Activated CD8-positive, alpha-beta memory T cell treated with anti-CD3 and anti-CD28 coated beads, Interleukin-2, amount 50 U/mL, for 1 hour (primary cell): Measurements from ENCODE around the gene IQCM.

ENCODE experiments used
- DNase-seq: peaks from one replicate; pipeline ENCODE4 v3.0.0-alpha.2; 2020; ENCODE audit errors: extremely low read depth

The IQCM gene

DNA sequence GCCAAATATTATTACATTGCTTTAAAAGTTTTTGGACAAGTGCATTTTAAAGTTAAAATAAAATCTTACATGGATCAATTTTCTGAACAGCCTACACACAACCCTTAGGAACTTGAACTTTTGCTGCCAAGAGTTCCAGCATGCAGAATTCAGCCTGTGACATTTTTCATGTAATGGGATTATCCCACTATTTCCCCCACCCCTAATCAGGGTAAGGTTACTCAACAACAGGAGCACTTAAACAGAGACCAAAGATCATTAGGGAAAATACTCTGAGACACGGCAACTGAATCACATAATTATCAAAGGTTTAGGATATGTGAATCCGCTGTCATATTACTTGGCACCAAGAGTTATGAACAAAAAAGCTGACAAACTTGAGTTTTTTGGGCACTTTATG, 47.2 kb downstream of the IQCM start:
- DNase-seq: no peak

GRCh38 chr4:149766135-149766534, 49.5 kb downstream of the IQCM start:
- no peak for DNase-seq

GRCh38 chr4:149765630-149766029, 50.0 kb downstream of the IQCM start:
- no peak for DNase-seq

- DNase-seq: no peak
Measured at GRCh38 chr4:149755969-149756368, 59.7 kb downstream of the IQCM start.

GRCh38 chr4:149754526-149754925, 61.1 kb downstream of the IQCM start:
- DNase-seq: no peak

DNA sequence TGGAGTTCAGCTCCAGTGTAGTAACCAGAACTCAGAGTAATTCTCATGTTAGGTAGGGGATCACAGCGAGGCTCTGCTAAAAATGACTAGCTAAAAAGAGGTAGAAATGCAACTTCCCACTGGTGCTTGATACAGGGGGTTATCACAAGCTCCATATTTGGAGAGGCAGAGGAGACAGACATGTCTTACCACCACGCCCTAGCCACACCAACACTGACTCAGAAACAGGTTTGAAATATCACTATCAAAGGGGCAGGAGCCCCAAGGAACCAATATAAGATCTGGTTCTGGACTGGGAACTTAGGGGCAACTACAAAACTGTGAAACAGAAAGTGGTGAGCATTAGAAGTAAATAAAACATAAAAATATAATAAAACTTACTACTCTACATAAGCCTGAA, 62.9 kb downstream of the IQCM start:
- DNase-seq: no peak

DNA sequence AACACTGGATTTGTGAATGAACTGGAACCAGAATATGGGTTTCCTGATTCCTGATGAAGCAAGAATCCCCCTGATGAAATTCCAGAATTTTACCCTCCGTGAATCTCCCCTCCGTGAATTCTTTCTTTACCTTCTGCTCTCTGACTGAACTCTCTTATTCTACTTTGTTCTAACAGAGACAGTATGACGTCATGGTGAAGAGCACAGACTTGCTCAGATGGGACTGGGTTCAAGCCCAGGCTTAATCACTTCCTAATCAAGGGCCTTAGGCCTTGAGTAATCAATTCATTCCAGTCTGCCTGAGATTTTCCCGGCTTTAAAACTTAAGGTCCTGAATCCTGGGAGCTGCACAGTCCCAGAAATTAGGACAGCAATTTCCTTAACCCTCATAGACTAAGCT, 64.5 kb downstream of the IQCM start:
- DNase-seq: no peak

DNA sequence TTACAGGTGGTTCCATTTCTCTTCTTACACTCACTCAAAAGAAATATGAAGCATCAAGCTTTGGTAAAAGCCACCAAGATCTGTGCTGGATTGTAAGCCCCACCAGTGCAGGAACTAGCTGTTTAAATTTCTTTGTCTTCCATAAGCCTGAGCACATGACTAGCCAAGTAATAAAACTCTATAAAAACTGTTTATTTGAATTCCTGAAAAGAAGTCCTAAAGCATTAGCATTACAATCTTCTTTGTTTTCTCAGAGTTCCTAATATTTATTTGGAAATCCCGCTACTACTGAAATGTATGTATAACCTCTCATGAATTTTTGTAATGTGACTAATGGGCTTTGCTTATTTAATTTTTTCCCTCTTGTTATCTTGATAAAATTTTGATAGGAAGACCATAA, 65.9 kb downstream of the IQCM start:
- no peak for DNase-seq

DNA sequence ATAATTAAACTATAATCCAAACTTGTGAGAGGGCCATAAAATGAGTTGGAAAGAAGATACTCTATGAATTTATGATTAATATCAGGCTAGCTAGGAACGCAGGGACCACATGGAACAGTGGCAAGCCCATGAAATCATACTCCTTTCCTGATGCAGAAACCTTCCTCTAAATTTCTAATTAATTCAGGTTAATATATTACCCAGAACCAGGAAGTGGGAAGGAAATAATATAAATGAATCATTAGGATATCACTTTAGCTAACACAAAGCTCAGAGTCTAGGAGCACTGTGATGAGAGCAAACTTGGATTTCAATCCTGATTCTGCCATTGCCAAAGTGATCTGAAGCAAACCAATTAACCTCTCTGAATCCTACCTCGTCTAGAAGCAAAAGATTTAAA, 68.0 kb downstream of the IQCM start:
- no peak for DNase-seq

GRCh38 chr4:149746276-149746675, 69.4 kb downstream of the IQCM start:
- DNase-seq: no peak

GRCh38 chr4:149741186-149741831, 74.3 kb downstream of the IQCM start:
- no peak for DNase-seq

DNA sequence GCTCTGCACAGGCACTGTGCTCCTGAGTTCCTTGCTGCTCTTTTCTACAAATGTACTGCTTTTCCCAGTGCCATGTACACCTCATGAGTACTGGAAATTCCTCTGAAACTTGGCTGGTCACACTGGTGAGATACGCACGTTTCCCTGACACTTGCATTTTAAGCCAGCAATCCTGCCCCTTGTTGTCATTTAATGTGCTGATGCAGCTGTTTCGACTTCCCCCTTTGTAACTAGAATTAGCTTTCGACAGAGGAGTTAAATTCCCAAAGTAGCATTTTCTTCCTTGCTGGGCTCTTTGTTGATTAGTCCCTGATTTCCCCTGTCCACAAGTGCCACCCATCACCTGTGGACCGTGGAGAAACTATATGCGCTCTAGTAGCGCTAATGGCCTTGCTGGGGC, 77.5 kb downstream of the IQCM start:
- DNase-seq: no peak

- DNase-seq: no peak
Measured at GRCh38 chr4:149735796-149736195, 79.8 kb downstream of the IQCM start.

DNA sequence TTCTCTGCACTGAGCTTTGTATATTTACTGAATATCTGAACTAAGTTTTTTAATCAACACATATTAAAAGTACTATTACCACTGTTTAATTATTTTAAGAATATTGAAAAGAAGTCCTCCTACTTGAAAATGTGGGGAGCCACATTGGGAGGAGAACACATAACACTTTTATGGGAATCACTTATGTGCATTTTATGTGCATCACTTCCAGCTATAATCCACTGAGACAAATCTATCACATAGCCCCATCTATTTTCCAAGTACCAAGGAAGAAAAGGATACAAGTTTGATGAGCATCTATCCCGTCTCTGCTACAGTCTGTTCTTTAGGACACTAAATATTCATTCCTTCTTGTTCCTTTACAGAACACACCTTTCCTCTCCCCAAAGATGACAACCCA, 87.2 kb downstream of the IQCM start:
- no peak for DNase-seq

DNA sequence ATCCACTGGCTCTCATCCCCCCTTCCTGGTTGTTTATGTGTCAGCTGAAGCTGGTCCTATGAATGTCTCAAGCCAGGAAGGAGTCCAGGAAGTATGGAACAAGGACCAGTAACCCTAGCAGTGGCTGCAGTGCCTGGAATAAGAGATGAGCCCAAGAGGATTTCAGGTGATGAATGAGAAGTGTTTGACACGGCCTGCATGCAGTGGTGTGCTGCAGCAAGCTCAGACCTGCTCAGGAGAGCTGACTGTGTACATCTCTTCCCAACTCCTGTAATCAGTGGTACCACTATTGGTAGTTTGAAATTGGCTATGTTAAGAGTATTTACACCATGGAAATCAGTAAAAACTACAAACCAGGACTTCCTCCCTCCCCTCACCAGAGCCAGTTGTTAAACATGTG, 88.0 kb downstream of the IQCM start:
- DNase-seq: no peak

DNA sequence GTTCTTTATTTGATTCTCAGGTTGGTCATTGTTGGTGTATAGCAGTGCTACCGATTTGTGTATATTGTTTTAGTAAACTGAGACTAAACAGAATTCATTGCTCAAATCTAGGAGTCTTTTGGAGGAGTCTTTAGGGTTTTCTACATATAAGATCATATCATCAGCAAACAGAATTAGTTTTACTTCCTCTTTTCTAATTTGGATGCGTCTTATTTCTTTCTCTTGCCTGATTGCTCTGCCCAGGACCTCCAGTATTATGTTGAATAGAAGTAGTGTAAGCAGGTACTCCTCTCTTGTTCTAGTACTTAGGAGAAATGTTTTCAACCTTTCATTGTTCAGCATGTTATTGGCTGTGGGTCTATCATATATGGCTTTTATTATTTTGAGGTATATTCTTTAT, 92.6 kb downstream of the IQCM start:
- no peak for DNase-seq

GRCh38 chr4:149719806-149720205, 95.8 kb downstream of the IQCM start:
- DNase-seq: no peak

DNA sequence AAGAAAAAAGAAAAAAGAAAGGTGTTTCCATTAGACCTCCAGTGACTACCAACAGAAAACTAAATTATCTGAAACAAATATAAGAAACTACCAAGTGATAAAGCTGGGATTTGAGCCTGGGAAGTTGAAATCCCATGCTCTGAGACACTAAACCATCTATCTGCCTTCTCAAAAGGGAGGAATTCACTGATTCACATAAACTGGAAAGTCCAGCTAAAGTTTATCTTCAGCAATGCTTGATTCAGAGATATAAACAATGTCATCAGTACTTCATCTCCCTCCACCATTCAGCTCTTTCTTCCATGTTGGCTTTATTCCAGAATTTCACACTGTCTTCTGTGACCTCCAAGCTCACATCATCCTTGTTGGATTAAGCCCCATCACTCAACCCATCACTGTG, 96.3 kb downstream of the IQCM start:
- DNase-seq: no peak

DNA sequence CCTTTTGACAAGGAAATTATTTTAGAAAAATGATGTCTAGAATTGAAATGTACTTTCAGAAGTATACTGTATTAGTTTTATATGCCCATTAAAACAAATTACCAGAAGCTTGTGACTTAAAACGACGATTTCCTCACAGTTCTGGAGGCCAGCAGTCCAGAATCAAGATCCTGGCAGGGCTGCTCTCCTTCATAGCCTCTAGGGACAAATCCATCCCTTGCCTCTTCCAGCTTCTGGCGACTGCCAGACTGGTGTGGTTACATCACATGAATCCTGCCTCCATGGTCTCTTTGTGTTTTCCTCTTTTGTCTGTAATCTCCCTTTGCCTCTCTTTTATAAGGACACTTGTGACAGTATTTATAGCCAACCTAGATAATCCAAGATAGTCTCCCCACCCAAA, 97.1 kb downstream of the IQCM start:
- no peak for DNase-seq

- no peak for DNase-seq
Measured at GRCh38 chr4:149716728-149717127, 98.9 kb downstream of the IQCM start.

DNA sequence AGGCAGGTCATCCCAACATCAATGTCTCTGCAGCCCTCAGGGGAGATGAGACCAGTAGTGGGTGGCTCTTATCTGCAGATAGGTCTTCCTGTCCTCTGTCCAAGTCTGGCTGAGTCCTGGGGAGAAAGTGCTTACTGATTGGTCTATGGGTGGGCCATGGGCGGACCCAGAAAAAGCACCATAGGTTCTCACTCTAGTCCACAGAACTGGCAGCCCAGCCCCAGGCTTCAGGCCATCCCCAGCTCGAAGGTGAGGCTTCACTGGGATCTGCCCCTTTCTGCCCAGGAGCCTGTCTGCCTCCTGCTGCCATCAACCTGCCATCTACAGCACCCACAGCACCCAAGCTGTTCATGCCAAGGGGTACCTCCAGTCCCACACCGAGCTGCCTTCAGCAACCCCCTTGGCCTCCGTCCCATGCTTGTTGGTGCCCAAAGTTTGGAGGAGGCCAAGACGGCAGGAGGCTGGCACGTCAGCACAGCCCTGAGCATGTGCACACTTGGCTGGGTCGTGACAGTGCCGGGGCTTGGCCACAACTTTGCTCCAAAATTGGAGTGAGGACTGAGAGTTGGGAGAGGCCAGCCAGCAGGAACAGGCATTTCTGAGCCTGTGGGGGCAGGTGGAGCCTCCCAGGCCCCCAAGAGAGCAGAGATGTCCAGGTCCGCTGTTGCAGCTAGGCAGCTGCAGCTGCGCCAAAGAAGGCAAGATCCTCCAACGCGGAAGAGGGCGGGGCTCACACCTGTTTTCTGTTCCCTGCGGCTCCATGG, 99.6 kb downstream of the IQCM start:
- no peak for DNase-seq

DNA sequence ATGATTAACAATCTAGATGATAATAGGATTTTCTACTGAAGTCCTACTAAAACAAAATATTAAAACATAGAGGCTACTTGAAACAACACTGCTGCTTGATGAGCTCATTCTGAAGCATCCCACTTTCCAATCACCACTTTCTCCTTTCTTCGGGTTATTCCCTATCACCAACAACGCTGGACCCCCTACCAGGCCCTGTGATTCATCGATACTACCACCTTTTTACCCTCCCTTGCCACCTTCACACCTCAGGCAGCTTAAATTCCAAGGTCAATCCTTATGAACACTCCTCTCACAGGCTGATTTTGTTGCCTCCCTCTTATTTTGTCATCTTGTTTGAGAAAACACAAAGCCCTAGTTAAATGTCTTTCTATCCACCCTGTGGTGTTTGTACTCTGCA, 102.6 kb downstream of the IQCM start:
- no peak for DNase-seq

- DNase-seq: no peak
Measured at GRCh38 chr4:149711593-149712365, 103.9 kb downstream of the IQCM start.
